Smooth muscle cell of the brain vasculature (primary cell): Measurements from ENCODE around the gene ABHD17B.

Experiments used
- DNase-seq: peaks from one replicate; pipeline ENCODE4 v3.0.0-alpha.2; 2012; ENCODE audit warnings: low read depth, low spot score

ABHD17B gene

GRCh38 chr9:71821405-71821804 is 89.6 kb downstream of the ABHD17B start:
- DNase-seq, result no peak

GRCh38 chr9:71820403-71820921 is 90.5 kb downstream of the ABHD17B start:
- no peak for DNase-seq

- DNase-seq, result no peak
These were observed 91.8 kb downstream of the ABHD17B start for GRCh38 chr9:71819115-71819739.

GRCh38 chr9:71816916-71817451 is 94.0 kb downstream of the ABHD17B start:
- DNase-seq, result no peak
